Osteocyte (in vitro differentiated cells): Measurements from ENCODE around the gene DOCK1. TPM values are rescaled to one million over a fixed set of nuclear protein-coding genes. Genes with fewer than 3 reads are reported as not detected.

Experiments
- DNase-seq: peaks from one replicate; pipeline ENCODE4 v3.0.0; 2021; ENCODE audit warnings: mixed read lengths; ENCODE audit not compliant: unreplicated experiment; ENCODE audit errors: extremely low spot score
- H3K27ac Mint-ChIP-seq: one replicate; pipeline ENCODE4 v1.8.0; 2021; ENCODE audit warnings: mild to moderate bottlenecking, mixed read lengths; ENCODE audit not compliant: unreplicated experiment
- H3K27me3 Mint-ChIP-seq: one replicate; pipeline ENCODE4 v1.8.0; 2021; ENCODE audit warnings: mixed read lengths; ENCODE audit not compliant: unreplicated experiment
- H3K36me3 Mint-ChIP-seq: one replicate; pipeline ENCODE4 v1.8.0; 2021; ENCODE audit warnings: mixed read lengths; ENCODE audit not compliant: unreplicated experiment
- H3K4me1 Mint-ChIP-seq: one replicate; pipeline ENCODE4 v1.8.0; 2021; ENCODE audit warnings: mixed read lengths; ENCODE audit not compliant: unreplicated experiment
- H3K4me3 Mint-ChIP-seq: one replicate; pipeline ENCODE4 v1.8.0; 2021; ENCODE audit warnings: mild to moderate bottlenecking, moderate library complexity, mixed read lengths; ENCODE audit not compliant: unreplicated experiment
- H3K9me3 Mint-ChIP-seq: one replicate; pipeline ENCODE4 v1.8.0; 2021; ENCODE audit warnings: mixed read lengths; ENCODE audit not compliant: unreplicated experiment
- total RNA-seq: library from RNA; stranded (reverse); gene quantifications from 2 replicates; pipeline ENCODE4 v1.2.1, GENCODE V29; 2021
- TF ChIP-seq, protein P1 (sequence below): fragments of 200-600 bp; sonication (generic); IDR thresholded peaks from 2 replicates; pipeline ENCODE4 v1.5.0; 2021; ENCODE audit warnings: antibody characterized with exemption, mild to moderate bottlenecking, moderate library complexity

DOCK1 gene
- total RNA-seq, 1 donor from 2014 or later = 66.3 TPM

DNA sequence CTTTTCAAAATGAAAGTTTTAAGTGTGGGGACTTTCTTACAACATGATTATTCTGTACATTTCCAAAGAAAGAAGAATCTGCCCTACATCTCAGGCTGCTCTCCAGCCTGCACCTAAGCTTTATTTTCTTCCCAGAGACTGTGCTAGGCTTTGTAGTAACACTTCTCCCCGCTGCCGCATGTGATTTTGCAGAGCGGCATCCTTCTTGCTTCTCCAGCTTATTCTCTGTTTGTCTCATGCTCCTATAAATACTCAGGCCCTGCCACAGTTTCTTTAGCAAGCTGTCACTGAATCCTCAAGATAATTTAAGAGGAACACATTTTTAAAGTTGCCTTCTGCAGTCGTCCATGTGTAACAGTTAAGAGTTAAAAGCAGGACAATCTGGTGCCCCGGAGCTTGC lies 237.6 kb downstream of the DOCK1 start:
- H3K9me3 Mint-ChIP-seq = no peaks in the 10 kb centered on the region
- no peaks in the 10 kb centered on the region for H3K27me3 Mint-ChIP-seq
- TF ChIP-seq, protein P1, sequence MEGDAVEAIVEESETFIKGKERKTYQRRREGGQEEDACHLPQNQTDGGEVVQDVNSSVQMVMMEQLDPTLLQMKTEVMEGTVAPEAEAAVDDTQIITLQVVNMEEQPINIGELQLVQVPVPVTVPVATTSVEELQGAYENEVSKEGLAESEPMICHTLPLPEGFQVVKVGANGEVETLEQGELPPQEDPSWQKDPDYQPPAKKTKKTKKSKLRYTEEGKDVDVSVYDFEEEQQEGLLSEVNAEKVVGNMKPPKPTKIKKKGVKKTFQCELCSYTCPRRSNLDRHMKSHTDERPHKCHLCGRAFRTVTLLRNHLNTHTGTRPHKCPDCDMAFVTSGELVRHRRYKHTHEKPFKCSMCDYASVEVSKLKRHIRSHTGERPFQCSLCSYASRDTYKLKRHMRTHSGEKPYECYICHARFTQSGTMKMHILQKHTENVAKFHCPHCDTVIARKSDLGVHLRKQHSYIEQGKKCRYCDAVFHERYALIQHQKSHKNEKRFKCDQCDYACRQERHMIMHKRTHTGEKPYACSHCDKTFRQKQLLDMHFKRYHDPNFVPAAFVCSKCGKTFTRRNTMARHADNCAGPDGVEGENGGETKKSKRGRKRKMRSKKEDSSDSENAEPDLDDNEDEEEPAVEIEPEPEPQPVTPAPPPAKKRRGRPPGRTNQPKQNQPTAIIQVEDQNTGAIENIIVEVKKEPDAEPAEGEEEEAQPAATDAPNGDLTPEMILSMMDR = no peak
- no peak overlapping the region for H3K27ac Mint-ChIP-seq
- peaks cover 5% of the 10 kb centered on the region for H3K4me1 Mint-ChIP-seq
- DNase-seq = no peak
- H3K4me3 Mint-ChIP-seq = no peak overlapping the region
- H3K36me3 Mint-ChIP-seq = peaks cover 21% of the 10 kb centered on the region

DNA sequence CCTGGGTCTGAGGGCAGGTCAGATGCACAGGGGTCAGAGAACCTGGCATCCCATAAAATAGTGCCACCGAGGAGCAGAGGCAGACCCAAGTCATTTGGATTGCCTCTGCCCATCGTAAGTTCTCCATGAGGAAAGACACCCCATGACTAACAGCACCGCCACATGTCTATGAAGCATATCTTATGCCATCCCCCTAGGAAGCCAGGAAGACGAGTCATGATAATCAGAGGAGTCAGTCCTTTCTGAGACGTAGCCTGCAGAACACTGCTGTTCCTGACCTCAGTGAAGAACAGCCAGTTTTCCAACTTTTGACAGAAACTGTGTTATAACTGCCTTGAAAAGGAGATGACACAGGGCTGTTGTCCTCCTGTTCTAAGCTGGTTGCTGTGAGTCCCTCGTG lies 239.9 kb downstream of the DOCK1 start:
- H3K4me1 Mint-ChIP-seq = peaks cover 29% of the 10 kb centered on the region
- H3K27ac Mint-ChIP-seq = no peak overlapping the region
- H3K36me3 Mint-ChIP-seq = peaks cover 8% of the 10 kb centered on the region
- no peak overlapping the region for H3K4me3 Mint-ChIP-seq
- no peaks in the 10 kb centered on the region for H3K9me3 Mint-ChIP-seq
- no peaks in the 10 kb centered on the region for H3K27me3 Mint-ChIP-seq
- TF ChIP-seq, protein P1 = no peak
- DNase-seq = no peak

DNA sequence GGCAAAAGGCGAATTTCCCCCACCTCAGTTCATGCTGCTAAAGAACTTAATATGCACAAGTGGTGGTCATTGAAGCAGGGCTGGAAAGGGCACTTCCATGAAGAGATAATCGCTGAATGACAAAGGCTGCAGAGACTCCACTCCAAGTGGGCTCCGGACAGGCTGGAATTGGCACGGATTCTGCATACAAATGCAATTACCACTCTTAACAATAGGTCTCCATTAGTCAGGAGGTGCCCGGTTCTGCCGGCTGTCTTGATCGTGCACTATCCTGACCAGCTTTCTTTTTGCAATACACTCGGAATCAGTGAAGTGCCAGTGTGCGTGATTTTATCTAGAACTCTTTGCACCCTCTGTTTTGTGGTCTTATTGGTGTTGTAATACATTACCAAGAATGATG lies 241.4 kb downstream of the DOCK1 start:
- TF ChIP-seq, protein P1 = no peak
- H3K4me1 Mint-ChIP-seq = peaks cover 30% of the 10 kb centered on the region
- H3K9me3 Mint-ChIP-seq = no peaks in the 10 kb centered on the region
- no peak for DNase-seq
- H3K27ac Mint-ChIP-seq = no peak overlapping the region
- H3K27me3 Mint-ChIP-seq = no peaks in the 10 kb centered on the region
- peaks cover 8% of the 10 kb centered on the region for H3K36me3 Mint-ChIP-seq
- no peak overlapping the region for H3K4me3 Mint-ChIP-seq

- H3K27ac Mint-ChIP-seq = peak overlapping the region; percentile 91
- H3K9me3 Mint-ChIP-seq = no peaks in the 10 kb centered on the region
- H3K36me3 Mint-ChIP-seq = peaks cover 11% of the 10 kb centered on the region
- H3K27me3 Mint-ChIP-seq = no peaks in the 10 kb centered on the region
- H3K4me3 Mint-ChIP-seq = peak overlapping the region; percentile 54
- H3K4me1 Mint-ChIP-seq = peaks cover 30% of the 10 kb centered on the region
- TF ChIP-seq, protein P1 = no peak
- DNase-seq = no peak
These were observed 243.1 kb downstream of the DOCK1 start for GRCh38 chr10:127148066-127148932.

DNA sequence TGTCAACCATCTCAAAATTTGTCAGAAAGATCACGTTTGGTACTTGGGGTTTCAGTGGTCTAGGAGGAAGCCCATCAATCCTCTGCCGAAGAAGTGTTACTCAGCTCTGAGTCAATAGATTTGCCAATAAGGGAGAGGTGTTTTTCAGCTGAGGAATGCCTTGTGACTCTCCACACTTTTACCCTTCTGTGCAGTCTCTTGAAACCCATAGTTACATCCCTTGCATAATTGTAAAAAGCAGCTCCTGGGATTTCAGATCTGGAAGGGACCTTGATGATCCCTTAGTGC lies 243.6 kb downstream of the DOCK1 start:
- Mint-ChIP-seq H3K27ac (peak overlapping the region; percentile 91), H3K4me1 (peaks cover 30% of the 10 kb centered on the region), H3K27me3 (no peaks in the 10 kb centered on the region), H3K4me3 (no peak overlapping the region), H3K9me3 (no peaks in the 10 kb centered on the region), H3K36me3 (peaks cover 10% of the 10 kb centered on the region)
- DNase-seq = no peak
- TF ChIP-seq, protein P1 = no peak
